Fibroblast of skin of right biceps (primary cell): ENCODE data around the gene ARMC2.
A peak's percentile ranks its signal among the peaks of the same experiment; 100 is the strongest.

ENCODE experiments used
- DNase-seq: peaks from one replicate; pipeline ENCODE4 v3.0.0-alpha.2; 2013

ARMC2 gene

DNA sequence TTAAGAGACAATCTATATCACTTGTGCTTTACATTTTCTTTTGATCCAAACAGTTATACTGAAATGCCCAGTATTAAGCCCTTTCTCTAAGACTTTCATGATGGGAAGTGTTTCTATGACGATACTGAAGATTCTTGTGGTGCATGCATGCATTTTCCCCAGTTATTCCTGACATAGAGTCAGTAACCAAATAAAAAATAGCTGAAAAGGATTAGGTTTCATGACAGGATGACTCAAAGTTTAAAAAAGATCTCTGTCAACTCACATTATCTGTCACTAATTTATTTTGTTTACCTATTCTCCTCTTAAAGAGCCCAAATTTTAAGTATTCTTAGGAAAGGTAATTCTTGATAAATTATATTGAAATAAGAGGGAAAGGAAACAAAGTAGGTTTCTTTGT is 148.0 kb downstream of the ARMC2 start:
- DNase-seq, result no peak

DNA sequence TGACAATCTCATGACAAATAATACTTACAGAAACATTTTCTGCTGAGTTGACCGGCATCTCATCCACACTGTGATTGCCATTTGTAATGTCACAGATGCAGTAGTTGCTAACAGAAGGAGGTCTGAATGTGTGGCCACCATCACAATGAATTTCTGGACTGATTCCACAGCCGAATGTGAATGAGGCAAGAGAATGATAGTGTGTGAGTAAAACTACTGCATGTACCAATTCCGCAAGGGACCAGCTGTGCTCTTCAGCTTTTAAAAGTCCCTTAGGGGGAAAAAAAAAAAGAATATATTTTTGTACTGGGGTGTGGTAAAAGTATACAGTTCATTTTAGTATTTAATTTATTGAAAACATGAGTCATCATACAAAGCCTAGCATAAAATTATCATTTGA is 150.3 kb downstream of the ARMC2 start:
- no peak for DNase-seq

DNA sequence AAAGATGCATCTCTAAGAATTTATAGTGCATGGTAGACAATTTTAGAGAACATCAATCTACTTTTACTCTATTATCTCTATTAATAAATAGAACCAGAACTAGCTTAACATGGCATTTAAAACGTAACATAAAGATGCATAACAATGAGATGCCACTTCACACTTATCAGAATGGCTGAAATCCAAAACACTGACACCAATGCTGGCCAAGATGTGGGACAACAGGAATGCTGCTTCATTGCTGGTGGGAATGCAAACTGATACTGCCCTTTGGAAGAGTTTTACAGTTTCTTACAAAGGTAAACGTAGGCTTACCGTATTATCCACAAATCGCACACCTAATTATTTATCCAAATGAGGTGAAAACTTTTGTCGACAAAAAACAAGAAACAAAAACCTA is 151.2 kb downstream of the ARMC2 start:
- DNase-seq, result no peak

DNA sequence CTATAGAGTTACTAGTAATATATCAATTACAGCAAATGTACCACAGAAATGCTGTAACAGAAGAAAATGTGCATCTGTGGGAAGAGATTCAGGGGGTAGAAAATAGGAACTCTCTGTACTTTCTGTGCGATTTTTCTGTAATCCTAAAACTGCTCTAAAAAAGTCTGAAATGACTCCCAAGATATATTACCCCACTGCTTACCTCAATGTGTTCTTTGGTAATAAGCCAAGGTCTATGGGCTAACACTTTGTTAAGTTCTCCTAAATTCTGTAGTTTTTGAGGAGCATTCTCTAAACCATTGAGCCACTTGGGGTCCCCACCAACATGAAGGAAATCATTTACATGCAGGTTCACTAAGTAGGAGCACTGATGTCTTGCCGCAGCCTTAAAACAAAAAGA is 152.1 kb downstream of the ARMC2 start:
- no peak for DNase-seq

DNA sequence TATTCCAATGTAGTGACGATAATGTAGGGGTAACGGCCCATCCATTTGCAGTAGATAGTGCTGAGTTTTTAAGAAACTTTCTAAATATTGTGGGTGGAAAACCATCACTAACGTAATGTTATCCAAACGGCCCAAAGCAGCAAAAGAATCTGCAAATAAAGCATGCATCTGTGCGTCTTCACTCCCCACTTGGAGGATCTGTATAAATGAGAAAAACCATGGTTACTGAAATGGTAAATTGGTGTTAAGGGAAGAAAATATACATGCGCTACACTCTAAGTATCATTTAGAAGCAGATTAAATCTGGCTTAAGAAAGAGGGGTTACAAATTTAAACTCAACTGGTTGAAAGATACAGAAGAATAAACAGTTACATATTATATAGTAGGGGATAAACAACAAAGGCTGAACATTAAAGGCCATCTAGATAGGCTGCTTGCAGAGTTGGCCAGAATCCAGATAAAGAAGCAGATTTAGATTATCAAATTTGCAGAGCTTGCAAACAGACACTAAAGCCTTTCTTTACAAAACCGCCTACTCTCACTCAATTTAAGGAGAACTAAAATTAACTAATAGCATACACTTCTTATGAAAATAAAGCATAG is 153.2 kb downstream of the ARMC2 start:
- DNase-seq, result no peak

DNA sequence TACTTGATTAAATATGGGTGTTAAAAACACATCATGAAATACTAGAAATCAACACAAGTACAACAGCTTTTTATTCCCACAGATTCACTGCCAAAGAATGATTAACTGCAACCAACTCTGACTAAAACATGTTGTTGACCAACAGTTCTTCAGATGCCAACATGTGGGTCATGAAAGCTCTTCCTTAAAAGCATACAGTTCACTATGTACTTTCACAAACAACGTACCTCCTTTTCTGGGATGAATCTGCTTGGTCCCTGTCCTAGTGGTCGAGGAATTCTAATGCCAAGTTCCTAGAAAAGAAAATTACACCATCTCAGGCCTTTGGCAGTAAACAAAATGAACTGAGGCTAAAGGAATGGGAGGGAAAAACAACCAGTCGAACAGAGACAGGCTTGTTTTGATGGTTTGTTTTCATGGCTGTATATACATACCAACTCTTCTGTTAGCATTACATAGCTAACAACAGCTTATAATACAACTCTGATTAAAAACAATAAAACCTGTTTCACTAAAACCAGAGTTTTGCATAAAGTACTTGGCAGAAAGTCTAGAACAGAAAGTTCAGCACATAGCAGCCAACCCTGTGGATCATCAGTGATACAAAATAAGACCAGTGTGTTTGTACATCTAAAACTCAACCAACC is 154.0 kb downstream of the ARMC2 start:
- DNase-seq, result no peak

DNA sequence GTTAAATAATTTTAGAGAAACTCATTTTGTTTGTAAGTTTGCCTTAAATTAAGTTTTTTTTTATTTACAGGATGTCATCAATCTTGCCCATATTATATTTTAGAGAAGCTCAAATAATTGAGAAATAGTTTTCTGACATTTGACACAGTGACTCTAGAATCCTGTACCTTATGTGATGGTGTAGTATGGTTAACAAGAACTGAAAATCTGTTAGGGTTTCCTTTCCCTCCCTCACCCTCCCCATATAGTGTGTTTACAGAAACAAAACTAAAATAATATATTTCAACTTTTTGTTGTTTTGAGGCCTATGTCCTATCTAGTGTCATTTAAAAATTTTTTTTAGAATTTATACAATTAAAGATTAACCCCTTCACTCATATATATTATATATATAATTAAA is 154.7 kb downstream of the ARMC2 start:
- no peak for DNase-seq

DNA sequence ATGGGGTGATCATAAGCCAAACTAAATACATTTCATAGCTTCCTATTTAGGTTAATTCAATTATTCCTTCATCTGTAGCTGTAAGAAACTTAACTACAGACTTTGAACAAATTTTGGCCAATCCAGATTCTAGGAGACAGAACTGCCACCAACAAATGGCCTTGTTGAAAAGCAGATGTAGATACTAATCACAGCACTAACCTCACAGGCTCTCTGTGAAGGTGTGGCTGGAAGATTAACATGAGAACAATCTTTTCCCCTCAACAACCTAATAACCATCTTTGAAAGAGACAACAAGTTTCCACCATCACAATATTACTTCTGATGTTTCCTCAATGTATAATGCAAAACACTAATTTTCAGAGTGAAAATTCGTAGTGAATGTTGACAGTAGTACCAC is 158.6 kb downstream of the ARMC2 start:
- DNase-seq, result no peak

DNA sequence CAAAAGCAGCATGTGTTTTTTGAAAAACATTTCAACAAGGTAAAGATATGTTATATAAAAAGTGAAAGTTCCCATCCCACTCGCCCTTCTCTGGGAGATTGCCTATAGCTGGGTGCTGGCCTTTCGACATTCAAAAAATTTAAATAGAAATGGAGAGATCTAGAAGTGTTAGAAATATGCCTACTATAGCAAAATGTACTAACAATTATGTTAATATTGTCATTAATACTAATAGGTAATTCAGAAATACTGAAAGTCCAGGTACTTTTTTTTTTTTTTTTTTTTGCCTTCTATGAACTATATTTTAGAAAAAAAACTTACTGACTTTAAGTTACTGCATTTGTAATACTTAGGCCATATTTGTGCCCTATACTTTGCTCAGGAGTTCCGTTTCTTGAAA is 159.3 kb downstream of the ARMC2 start:
- no peak for DNase-seq

DNA sequence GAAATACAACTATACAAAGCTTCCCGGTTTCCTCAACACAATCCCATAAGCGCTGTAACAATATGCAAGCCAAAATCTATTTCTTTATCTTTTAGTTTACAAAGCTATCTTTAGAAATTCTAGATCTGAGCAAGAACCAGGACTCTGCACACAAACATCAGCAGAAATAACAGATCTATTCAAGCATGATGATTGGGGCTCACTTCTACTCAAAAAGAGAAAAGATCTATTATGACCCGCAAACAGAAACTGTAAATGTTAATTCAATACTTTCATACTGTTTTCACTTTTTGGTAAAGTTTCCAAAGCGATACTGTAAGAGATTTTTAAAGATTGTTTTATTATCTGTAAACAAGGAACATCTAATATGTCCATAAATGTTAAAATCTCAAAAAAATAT is 159.8 kb downstream of the ARMC2 start:
- no peak for DNase-seq

DNA sequence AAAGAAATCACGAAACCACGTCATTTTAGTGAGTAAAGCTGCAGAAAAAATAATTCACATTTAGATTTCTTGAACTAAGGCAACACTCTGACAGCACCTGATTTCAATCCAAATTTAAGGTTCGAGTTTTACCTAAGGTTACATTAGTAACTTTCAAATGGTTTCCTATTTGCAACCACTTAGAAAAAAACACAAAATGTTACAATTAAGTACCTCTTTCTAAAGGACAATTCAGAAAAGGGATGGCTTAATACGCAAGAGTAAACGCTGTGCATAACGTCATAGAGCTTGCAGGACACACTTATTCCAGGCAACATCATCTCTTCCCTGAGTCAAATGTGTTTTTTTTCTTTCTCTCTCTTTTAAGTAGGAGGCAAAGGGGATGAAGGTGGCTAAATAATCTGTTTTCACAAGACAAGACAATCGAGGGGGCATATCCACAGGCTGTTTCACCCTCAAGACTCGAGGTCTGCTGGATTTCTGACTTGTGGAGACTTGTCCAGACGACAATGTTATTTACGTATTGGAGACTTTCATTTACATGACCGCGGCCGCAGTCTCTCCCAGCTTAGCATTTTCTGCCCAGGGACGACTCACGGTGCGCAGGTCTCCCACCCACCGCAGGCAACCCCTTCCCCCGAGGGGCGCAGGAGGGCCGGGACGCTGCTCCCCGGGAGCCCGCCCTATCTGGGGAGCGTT is 160.5 kb downstream of the ARMC2 start:
- peak; percentile 11 for DNase-seq

DNA sequence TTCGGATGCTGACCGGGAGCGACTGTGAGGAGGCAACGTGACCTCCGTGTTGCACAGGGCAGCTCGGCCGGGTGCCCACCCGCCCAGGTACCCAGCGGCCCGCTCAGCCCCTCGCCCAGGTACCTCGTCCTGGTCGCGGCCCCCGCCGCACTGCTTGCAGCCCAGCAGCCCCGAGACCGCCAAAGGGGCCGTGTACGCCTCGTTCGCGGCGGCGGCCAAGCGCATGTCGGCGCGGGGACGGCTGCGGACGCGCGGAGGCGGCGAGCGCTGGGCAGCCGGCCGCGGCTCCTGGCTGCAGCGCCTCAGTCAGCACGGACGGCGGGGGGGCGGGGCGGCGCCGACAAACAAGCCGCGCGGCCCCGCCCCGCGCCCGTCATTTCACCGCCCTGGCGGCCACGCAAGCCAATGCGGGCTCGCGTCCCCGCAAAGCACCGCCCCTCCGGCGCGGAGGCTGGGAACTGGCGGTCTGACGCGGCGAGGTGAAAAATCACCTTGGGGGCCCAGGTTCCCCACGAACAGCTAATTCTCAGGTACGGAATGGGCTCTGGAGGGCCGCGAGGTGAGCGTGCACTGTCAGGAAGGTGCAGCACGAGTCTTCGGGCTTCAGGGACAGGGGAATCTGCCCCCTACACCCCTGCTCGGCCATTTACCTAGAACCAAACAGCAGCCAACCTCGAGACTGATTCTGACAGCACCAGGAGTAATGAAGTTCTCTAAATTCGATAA is 161.2 kb downstream of the ARMC2 start:
- peak; percentile 86 for DNase-seq

DNA sequence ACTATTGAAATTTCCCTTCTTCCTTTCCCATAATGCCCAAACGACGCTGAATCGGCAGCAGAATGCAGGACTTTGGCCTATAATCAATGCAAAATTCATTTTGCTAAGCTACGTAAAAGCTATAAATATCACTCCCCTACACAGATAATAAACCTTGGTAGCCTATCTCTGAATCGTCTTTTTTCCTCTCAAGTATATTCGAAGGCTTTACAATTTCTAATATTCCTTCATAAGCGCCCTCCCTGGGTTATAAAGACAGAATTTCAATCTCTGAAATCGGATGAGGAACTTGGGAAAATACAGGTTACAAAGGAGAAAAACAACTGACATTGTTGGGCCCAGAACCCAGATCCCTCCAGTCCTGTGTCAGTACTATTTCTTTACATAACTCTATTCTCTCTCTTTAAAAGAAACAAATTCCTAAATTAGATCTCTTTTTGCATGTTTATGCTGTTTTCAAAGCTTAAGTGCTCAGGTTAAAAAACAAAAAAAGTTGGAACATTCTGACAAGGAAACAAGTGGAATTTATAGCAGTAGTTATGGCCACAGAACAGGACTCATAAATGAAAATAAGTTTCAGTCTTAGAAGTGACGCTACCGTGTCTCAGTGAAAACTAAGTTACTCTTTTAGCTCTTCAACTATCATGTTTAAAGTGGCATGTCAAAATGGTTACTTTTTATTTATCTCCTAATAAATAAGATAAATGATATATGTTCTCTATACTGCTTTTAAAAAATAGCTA is 161.9 kb downstream of the ARMC2 start:
- DNase-seq, result no peak

DNA sequence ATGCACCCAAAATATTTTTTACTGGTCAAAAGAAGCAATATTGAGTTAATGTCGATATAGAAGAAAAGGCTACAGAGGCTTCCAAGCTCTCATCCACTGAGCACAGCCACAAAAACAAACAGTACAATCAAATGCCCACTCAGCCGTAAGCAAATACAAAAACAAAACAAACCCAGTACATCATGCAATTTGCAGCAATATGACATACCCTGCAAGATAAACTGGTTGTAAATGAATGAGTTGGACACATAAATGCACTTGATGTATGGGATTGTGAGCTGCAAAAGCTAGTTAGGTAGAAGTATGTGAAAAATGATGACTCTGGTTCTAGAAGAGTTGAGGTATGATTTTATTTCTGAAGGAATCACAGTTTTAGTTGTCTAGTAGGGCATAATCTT is 162.5 kb downstream of the ARMC2 start:
- no peak for DNase-seq

DNA sequence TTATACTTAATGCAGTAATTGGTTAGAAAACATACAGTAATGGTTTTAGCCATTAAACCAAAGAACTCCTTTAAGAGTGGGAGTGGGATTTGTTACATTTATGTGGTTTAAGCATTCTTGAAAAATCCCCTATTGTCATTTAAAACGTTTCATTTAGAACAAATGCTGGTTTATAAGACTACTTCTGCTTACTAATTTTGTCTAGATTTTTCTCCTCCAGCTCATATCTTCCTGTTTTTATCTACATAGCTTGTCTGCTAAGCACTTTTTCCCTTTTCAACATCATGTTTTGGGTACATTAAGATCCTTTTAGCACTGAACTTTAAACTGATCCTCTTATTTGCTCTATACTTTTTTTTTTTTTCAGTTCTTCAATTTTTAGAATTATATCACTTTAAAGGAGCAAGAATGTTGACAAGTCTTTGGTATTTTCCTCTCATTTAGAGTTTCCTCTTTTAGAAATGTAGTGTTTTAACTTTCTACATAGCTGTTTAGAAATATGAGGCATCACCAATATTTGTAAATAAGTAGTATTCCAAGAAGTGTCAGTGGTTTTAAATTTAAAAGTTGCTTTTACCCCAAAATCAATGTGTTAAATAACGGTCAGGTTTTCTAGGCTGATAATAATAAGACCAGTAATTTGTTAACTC is 165.6 kb downstream of the ARMC2 start:
- no peak for DNase-seq

DNA sequence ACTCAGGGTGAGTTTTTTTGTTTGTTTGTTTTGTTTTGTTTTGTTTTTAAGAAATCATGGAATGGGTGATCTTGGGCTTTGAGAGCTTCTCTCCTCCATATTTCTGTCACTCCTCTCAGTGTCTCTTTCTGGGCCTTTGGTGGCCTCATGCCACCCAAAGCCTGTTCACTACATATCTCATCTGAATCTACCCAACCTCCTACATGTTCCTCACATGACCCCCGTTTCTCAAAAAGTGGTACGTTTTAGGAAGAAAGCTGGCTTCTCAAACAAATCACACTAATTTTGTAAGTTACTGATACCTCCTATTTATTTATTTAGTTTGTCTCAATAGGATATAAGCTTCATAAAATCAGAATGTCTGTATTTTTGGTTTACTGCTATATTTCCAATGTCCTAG is 166.4 kb downstream of the ARMC2 start:
- no peak for DNase-seq

DNA sequence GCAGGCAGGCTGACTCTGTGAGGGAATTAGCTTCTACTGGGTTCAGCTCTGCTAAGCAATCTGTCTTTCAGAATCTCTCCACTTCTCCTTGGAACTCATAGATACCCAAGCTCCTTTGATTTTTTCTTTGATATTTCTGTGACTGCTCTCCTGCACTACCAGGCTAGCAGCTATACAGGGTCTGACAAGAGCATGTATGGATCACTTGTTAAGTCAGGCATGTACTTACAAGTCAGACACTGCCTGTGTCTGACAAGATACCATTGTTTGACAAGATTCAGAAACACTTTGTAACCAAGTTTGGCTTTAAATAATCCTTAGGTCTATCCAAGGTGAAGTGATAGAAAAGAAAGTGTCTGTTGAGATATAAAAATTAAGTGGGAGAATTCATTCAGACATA is 167.0 kb downstream of the ARMC2 start:
- DNase-seq, result no peak

DNA sequence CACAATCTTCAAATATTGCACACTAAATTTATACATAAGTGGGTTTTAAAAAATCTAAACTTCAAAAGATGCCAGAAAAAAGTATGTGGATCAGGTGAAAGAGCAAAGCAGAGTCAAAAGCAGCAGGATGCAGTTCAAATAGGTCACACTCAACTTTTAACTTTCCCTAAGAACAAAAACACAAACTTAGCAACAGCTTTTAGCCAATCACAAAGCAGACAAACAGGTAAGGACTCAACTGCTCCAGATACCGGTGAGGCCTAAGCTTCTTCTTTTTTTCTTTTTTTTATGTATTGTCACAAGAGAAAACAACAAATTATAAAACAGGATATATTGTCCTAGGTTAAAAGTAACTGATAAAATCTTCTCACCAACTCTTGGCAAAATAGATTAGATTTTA is 171.7 kb downstream of the ARMC2 start:
- DNase-seq, result no peak

DNA sequence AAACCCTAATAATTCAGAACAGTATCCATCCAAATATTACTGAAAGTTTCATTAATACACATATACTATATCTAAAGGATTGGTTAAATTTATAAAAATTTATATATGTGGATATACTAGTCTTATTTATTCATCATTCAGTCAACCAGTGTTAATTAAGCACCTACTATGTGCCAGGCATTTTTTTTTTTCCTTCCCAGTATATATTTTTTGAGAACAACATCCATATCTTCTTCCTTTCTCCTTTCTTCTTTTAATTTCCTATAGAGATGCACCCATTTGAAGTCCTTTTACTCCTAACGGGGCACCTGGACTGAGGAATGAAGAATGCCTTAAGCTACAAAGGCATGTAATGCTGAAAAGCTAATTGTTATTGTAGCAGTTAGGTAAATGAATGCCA is 173.6 kb downstream of the ARMC2 start:
- no peak for DNase-seq

DNA sequence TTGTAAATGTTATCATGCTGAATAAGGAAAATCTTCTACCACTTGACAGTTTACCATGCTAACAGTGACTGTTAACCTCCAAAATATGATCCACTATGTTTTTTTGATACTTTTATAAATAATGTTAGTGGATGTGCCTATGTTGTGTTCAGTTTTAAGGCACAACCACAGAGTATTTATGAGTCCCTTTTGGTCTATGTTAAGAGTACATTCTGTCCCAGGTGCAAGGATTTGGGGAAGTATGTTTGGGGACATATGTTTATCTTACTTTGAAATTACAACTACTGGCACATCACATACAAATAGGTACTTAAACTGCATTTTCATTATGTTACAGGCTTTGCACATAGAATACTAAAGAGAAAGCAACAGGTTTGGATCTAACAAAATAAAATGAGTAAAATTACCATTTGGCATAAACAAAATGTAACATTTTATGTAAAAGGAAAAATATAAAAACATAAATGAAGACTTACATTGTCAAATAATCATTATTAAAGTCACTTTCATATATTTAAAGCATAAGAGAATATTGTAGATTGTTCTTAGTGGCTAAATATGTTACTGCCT is 175.2 kb downstream of the ARMC2 start:
- no peak for DNase-seq
